NCI-H2196 treated with DMSO at 0.1 percent for 48 hours (cell line): Measurements from ENCODE around the gene STN1.

Experiments used
- DNase-seq: peaks from one replicate; lab custom pipeline; 2025; ENCODE audit not compliant: unreplicated experiment; lab: John Stamatoyannopoulos, UW

The STN1 gene

GRCh38 chr10:103895411-103896186 lies 22.4 kb downstream of the STN1 start:
- peak; percentile 34 for DNase-seq

GRCh38 chr10:103894441-103894864 lies 23.5 kb downstream of the STN1 start:
- no peak for DNase-seq

- DNase-seq: no peak
Measured at GRCh38 chr10:103893817-103894216, 24.2 kb downstream of the STN1 start.

- no peak for DNase-seq
Measured at GRCh38 chr10:103892181-103892580, 25.8 kb downstream of the STN1 start.

GRCh38 chr10:103890688-103891087 lies 27.3 kb downstream of the STN1 start:
- DNase-seq: no peak

GRCh38 chr10:103890194-103890658 lies 27.8 kb downstream of the STN1 start:
- DNase-seq: no peak

GRCh38 chr10:103889121-103889720 lies 28.8 kb downstream of the STN1 start:
- DNase-seq: no peak

GRCh38 chr10:103888113-103888841 lies 29.7 kb downstream of the STN1 start:
- peak; percentile 28 for DNase-seq

GRCh38 chr10:103885617-103886016 lies 32.4 kb downstream of the STN1 start:
- DNase-seq: no peak

- DNase-seq: peak; percentile 3
Measured at GRCh38 chr10:103884681-103885139, 33.3 kb downstream of the STN1 start.

- DNase-seq: no peak
Measured at GRCh38 chr10:103882285-103883007, 35.5 kb downstream of the STN1 start.

- peak; percentile 0 for DNase-seq
Measured at GRCh38 chr10:103881416-103882284, 36.3 kb downstream of the STN1 start.

GRCh38 chr10:103879831-103880230 lies 38.2 kb downstream of the STN1 start:
- DNase-seq: no peak

GRCh38 chr10:103879409-103879808 lies 38.6 kb downstream of the STN1 start:
- DNase-seq: no peak

- no peak for DNase-seq
Measured at GRCh38 chr10:103877861-103878260, 40.1 kb downstream of the STN1 start.

GRCh38 chr10:103876155-103876554 lies 41.8 kb downstream of the STN1 start:
- DNase-seq: no peak

GRCh38 chr10:103874730-103875129 lies 43.3 kb downstream of the STN1 start:
- DNase-seq: no peak

- no peak for DNase-seq
Measured at GRCh38 chr10:103872137-103872931, 45.6 kb downstream of the STN1 start.

GRCh38 chr10:103871006-103871405 lies 47.0 kb downstream of the STN1 start:
- DNase-seq: no peak
